ENCODE results near the gene CBX6.
"Not testable (repeated sequence)": the region's sequence is repeated elsewhere in the genome, so short reads cannot be mapped to it uniquely, and the experiment has no call there.

Gene CBX6

DNA sequence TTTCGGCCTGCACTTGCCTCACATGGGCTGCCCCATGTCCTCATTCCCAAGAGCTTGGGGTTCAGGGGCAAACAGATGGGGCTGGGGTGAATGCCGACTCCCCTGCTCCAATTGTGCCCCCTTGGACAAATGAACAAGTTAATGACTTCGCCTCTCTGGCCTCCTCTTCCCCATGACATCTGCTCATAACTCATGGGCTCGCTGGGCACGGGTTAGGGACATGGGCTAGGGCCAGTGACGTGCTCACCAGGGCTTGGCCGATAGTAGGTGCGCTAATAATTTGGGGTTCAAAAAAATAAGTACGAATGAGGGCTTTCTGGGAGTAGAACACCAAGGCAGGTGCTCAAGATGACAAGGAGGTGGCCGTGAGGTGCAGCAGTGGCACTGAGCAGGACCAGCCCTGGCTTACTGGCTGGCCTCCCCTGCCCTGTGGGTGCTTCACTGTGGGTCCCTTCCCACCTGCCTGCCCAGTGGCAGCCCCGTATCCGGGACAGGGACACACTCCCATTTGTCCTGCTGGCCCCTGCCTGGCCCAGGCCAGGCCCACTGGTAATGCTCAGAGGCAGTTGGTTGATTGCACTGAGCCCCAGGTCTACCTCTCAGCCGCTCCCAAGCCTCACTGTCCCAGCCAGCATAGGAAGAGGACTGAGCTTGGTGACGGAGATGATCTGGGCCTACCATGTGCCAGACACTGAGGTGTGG, 12.3 kb downstream of the CBX6 start:
- no peak for DNase-seq

DNA sequence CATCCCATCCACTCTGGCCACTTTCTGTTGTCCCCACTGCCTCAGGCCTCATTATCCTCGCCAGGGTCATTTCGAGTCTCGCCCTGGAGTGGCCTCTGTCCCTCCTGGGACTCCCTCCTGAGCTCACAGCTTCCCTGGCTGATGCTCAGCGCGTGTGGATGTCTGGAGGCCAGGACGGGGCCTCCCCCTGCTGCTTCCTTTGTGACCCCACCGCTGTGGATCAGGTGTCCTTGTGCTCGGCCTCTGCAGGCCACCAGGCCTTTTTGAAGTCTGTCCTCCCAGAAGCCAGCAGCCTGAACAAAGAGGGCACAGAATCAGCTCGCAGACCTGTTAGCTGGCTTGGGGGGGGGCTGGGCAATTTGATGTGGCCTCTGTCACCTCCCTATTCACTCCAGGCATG, 13.5 kb downstream of the CBX6 start:
- no peak for DNase-seq

DNA sequence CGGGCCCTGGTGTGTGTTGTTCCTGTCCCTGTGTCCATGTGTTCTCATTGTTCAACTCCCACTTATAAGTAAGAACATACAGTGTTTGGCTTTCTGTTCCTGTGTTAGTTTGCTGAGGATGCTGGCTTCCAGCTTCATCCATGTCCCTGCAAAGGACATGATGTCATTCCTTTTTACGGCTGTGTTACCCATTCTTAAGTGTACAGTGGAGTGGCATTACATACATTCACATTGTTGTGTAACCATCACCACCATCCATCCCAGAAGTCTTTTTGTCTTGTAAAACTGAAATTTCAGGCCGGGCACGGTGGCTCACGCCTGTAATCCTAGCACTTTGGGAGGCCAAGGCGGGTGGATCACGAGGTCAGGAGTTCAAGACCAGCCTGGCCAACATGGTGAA, 17.5 kb downstream of the CBX6 start:
- DNase-seq, result not testable (repeated sequence)

DNA sequence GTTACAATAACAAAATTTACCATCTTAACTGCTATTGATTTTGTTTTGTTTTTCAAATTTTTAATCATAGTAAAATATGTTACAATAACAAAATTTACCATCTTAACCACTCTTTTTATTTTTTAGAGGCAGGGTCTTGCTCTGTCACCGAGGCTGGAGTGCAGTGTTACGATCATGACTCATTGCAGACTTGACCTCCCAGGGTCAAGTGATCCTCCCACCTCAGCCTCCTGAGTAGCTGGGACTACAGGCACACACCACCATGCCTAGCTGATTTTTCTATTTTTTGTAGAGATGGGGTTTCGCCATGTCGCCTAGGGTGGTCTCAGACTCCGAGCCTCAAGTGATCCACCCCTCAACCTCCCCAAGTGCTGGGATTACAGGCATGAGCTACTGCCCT, 18.1 kb downstream of the CBX6 start:
- DNase-seq, result not testable (repeated sequence)

DNA sequence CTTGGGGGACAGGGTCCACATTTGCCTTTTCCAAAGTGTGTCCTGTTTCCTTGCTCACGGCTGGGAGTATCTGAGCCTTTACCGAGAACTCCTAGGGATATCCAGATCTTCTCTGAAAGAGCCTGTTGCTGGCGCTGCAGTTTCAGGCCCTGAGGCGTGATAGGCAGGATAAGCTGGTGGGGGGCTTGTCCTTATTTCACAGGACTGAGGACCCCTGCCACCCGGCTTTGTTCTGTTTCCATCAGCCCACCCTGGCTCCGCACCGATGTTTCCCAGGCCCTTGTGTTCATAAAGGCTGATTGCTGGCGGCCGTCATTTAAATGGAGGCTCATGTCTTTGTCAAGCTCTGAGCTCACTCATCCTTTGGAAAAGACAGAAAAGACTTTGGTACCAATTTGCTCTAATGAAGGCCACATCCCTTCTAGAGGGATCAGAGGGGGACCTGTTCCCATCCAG, 18.8 kb downstream of the CBX6 start:
- no peak for DNase-seq

DNA sequence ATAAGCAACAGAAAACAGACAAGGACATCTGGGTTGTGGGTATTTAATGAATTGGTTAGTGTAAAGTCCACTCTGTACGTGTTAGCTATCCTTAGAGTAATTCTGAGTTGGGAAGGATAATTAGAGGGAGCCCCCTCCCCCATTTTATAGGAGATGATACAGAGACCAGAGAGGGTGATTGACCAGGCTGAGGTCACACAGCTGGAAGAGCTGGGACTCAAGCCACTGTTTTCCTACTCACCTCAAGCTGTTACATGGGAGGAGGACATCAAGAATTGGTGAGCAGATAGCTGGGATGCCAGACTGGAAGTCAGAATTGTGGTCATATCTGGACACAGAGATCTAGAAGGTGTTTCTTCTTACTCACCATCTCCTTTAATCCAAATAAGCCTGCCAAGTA, 19.5 kb downstream of the CBX6 start:
- no peak for DNase-seq

DNA sequence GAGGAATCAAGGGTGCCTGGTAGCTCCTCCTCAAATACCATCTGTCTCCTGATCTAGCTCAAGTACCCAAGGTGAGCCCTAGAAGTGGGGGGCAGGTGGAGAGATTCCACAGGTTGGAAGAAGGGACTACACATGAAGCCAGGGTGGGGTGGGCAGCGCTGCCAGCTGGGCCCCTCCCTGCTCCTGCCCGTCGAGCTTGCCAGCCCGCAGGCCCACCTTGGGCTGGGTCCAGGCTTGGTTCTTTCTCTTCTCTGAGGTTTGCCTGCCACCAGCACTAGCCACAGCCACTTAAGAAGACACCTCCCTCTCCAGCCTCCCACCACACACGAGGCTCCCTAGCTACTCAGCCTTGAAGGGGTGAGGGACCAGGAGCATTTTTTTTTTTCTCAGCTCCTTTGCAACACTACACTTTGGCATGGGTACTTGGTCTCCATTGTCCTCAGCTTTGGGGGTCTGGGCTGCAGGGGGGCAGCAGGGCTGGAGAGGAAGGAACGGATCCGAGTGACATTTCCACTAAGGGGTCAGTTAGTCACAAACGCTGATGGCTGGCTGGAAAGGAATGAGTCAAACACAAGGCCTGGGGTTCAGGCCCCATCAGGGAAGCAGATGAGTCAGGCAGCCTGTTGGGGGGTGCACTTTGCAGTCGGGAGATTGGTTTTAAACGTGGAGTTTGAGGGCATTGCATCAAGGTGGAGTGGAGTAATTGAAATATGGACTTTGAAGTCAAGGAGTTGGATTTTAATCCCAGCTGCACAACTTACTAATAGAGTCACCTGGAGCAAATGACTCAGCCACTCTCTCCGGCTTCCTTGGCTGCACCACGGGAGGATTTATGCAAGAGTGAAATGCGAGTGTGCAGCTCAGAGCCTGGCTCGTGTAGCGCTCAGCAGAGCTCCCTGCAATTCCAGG, 20.8 kb downstream of the CBX6 start:
- no peak for DNase-seq

DNA sequence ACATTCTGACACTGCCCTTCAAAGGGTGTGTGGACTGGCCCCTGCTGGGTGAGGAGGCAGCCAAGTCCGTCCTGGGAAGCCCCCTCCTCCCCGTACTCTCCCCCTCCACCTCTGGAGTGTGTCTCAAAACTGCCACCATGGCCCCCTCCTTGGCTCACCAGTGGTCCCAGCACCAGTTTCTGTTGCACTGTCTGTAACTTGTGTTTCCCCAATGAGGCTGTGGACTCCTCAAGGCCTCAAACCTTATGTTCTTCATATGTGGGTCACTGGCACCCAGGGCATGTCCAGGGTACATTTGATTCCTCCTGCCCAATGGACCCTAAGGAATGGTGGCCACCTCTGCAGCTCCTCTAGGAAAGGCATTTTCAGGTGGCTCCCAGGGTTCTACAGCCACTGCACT, 21.6 kb downstream of the CBX6 start:
- no peak for DNase-seq

DNA sequence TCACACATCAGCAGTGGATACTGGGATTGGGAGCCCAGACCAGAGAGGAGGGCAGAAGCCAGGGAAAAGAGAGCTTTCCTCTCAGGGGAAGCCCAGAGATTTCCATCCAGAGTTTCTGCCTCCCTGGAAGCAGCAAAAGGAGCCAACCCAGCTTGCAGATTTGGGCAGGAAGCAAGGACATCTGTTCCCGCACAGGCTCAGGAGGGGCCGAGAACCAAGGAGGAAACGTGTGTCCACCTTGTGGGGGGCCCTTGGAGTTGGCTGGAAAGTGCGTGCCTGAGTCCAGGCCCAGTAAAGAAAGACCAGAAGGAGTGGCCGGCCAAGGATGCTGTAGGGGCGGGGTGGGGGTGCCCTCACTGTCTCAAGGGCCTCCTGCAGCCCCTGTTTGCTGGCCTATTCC, 22.2 kb downstream of the CBX6 start:
- DNase-seq, result no peak

DNA sequence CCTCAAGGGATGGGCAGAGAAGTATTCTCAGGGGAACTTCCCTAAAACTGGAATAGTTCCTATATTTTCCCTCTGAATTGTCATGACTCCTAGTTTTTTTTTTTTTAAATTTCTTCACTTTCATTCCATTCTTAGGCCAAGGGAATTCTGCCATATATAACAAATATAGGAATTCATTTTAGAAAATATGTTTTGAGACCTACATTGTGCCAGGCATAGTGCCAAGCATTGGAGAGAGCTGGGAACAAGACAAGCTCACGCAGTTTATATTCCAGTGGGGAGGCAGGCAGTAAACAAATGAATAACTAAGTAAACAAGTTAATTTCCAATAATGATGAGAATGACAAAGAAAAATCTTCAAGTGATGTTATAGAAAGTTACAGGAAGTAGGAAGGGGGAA, 25.6 kb downstream of the CBX6 start:
- no peak for DNase-seq

DNA sequence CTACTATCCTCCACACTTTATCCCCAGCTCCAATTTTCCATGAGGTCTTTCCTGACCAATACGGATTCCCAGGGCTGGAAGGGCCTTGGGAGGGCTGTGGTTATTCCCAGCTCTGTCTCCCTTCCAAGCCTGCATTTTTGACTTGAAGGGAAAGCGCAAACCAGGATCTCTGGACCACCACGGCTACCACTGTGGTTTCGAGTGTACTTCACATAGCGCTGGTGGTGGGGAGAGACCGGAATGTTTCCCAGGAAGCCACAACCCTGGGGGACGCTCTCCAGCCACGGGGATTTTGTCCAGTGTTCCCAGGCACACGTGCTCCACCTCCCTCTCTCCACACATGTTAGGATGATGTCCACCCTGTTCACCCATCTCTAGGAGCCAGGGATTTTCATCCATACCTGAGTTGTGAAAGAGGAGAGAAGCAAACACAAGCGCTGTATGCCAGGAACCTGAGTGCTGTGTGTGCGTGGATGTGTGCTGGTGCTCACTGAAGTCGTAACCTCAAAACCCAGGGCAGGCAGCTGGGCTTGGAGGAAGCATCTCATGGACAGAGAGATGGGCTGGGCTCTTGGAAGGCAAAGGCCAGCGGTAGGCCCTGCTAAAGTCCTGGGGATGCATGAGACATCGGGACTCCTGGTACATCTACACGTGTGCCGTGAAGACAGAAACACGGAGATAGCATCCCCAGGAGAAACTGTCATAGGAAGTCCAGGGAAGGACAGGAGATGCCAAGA, 26.8 kb downstream of the CBX6 start:
- no peak for DNase-seq

DNA sequence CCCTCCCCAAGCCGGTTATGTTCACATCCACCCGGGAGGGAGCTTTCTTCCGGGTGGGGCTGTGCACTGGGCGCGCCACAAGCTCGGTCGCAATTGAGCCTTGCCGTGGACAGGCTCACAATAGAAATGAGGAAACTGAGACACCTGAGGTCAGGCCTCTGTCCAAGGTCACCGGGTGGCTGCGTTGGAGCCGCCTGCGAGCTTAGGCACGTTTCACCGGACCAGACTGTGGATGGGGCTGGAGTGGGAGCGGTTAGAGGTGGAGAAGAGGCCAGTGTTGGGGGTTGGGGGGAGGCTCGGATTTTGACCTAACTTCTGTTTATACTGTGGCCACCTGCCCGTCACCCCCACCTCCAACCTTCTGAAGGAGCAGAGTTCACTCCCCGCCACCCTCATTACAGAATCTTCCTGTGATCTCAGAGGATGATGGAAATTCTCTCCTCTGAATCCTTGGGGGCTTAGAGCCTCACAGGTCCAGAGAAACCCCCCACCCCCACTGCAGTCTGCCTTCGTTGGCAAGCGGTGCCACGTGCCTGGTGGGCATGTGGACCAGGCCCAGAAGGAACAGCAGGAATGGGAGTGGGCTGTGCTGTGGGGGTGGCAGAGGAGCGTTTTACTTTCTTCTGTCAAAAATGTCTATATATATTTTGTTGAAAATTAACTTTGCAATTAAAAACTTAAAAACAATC, 27.6 kb downstream of the CBX6 start:
- no peak for DNase-seq

DNA sequence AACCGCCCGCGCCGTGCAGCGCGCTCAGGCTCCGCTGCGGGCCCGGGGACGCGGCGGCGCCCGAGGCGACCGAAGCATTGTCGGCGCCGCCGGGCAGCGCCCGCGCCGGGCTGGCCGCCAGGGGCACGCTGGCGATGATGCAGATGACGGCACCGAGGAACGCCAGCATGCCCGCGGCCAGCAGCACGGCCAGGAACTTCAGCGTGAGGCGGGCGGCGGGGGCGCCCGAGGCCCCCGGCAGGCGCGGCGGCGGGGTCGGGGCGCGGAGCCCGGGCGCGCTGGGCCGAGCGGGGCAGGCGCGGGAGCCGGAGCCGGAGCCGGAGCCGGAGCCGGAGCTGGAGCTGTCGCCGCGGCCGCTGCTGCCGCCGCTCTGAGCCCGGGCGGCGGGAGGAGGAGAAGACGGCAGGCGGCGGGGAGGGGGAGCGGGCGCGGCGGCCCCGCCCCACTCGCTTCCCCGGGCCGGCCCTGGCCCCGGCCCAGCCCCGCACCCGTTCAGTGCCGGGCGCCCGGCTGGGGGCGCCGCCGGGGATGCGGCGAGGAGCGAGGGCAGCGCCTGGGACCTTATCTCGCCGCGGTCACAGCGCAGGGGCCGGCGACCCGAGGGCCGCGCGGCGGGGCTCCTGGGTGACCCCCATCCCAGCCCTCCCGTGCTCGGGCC, 28.2 kb downstream of the CBX6 start, which contains the start of gene NPTXR:
Gene NPTXR, minus strand, starts transcription at position 372 of the 658 bp plus-strand sequence.
- DNase-seq, result no peak

DNA sequence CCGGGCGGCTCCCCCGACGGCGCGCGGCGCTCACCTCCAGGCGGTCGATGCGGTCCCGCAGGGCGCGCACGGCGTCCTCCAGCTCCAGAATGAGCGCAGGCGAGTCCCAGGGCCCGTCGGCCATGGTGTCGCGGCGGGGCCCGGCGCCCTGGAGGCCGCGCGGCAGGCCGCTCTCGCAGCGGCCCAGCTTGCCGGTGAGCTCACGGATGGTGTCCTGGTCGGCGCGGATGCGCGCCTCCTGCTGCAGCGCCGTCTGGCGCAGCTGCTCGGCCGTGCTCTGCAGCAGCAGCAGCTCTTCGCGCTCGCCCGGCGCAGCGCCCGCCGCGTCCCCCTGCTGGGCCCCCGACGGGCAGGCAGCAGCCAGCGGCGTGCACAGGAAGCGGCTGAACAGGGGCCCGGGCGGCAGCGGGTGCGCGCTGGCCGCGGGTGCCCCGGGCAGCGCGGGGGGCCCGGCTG, 28.8 kb downstream of the CBX6 start:
- DNase-seq, result no peak

DNA sequence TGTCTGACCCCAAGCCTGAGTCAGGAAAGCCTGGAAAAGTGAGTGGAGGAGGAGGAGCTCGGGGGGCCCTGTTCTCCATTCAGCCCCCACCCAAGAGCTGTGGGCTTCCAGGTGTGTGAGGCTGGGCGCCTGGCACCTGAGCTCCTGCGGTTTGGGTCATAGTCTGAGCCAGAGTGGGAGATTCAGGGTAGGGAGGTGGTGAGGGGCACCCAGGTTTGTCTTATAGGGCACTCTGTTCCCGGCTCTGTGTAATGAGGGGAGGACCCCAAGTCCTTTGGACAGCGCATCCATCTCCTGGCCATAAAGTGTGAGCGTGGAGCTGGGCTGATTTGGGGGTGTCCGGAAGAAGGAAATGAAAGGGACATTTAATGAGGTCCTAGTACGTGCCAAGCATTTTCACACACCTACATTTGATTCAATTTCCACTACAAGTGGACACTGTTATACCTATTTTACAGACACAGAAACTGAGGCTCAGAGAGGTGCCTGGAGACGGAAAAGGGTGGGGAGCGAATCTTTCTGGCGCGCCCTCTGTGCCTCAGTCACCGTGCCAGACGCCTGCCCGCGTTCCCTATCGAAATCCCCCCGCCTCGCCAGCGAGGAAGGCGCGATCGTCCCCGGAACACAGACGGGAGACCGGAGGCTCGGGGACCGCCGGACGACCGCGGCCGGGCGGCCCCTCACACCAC, 29.4 kb downstream of the CBX6 start:
- DNase-seq, result no peak

DNA sequence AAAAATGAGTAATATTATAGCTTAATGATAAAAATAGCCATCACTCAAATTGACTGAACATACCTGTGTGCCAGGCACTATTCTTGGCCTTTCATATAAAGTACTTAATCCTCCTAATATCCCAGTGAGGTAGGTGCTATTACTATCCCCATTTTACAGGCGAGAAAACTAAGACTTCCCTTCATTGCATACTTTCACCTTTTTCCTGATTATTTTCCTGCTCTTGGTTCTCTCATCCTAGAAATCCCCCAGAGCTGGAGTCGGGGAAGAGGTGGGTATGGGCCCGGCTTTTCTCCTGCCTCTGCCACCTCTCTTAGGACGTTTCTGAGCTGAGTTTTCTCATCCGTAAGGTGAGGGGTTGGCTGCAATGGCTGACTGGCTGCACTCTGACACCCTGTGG, 30.4 kb downstream of the CBX6 start:
- DNase-seq, result no peak

DNA sequence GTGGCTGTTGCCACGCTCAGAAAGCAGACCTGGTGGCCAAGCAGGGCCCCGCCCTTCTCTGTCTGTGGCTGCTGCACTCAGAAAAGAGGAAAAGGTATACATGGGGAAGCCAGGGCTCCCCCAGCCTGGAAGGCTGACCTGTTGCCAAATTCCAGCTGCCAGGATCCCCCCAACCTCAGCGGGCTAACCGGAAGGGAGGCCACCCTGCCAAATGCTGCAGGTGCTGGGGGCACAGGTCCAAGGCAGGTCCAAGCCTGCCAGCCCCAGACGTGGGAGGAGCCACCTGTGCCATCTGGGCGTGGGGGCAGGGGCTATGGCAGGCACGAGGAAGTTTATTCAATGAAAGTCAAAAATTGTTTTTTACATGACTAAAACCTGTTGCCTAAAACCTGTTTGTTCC, 30.8 kb downstream of the CBX6 start:
- no peak for DNase-seq

DNA sequence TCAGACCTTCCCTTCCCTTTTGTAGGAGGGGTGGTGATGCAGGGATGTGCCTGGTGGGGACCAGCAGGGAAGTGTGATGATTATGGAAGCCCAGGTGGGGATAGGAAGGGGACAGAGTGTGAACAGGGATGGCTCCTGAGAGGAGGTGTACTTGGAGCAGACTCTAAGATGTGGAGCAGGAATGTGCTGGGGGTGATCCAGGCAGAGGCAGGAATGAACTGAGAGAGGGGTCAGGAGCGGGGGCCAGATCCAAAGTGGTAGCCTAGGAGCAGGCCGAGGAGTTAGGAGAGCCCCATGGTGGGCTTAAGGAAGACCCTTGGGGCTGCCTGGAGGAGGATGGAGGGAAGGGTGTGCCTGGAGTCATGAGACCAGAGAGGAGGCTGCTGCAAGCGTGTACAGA, 31.9 kb downstream of the CBX6 start:
- DNase-seq, result no peak

DNA sequence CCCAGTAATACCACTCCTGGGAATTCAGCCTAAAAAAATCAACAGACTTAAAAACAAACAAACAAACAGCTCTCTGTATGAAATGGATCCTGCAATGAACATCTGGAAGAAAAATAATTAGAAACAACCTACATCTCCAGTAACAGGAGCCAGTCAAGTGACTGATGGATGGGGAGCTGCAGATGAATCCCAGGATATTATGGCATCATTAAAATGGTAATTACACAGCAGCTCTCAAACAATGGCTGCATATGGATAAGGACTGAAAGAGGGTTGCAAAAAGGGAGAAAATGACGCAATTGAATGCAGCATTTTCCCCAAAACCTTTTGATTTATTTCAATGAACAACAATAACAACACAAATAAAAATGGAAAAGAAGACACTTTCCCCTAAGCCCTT, 32.3 kb downstream of the CBX6 start:
- no peak for DNase-seq

DNA sequence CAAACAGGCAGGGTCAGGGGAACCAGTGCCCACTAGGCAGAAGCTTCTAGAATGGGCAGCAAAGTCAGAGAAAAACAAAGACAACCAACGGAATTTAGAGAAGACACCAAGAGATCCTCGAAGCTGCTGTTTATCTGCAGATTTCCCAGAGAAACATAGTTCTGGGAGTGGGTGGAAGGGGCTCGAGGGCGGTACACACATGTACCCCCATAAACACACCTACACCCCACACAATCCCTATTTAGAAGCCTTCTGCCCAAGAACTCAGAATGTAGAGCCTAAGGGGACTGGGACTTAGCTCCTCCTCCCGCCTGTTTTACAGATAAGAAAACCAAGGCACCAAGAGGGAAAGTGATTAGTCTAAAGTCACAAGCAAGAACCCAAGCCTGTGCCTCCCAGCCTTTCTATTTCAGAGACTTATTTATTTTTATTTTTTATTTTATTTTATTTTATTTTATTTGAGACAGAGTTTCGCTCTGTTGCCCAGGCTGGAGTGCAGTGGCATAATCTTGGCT, 34.5 kb downstream of the CBX6 start:
- no peak for DNase-seq

DNA sequence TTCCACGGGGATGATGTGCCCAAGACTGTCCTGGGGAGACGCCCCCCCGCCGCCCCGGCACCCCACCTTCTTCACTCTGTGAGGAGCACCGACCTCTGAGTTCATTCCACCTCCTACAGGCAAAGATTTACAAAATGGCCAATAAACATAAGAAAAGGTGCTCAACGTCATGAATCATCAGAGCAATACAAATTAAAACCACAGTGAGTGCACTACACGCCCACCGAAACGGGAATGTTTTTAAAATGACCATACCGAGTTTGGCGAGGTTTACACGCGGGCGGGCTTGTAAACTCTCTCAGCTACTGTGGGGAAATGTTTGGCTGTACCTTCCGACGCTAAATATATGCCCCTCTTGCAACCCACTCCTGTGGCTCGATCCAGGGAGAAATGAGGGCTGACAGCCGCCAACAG, 36.1 kb downstream of the CBX6 start:
- no peak for DNase-seq
